HG02943 (cell line): Measurements from ENCODE around the gene COP1.

ENCODE experiments used
- ATAC-seq: cut with Tn5 transposase; IDR thresholded peaks from one replicate; pipeline ENCODE4 v1.9.1; 2021; ENCODE audit warnings: mild to moderate bottlenecking, low read depth, moderate library complexity; ENCODE audit not compliant: unreplicated experiment

COP1 gene

DNA sequence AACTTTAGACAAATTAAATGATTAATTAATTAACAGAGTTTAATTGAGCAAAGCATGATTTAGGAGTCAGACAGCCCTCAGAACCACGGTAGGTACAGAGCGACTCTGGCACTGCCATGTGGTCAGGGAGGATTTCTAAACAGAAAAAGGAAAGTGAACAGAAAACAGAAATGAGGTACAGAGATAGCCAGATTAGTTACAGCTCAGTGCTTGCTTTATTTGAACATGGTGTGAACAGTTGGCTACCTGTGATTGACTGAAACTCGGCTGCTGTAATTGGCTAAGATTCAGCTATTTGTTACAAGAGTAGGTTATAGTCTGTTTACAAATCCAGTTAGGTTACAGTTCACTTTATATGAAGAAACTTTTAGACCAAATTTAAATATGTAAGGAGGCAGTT lies 300.7 kb downstream of the COP1 start:
- no peak for ATAC-seq

DNA sequence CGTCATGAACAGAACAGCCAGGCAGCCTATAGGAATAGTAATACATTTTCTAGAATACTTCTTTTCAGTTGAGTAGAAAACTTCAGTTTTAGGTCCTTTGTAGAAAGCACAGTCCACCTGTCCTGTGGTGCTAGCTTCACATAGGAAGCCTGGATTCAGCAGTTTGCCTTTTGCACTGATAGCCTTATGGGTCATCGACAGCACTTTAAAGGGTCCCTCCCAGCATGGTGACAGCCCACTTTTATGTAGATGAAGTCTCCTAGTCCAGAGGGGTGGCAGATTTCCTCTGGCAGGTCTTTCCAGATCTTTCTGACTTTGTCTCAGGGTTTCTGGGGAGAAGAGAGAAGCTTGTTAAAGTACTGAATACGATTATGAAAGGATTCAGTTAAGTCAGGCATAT lies 302.3 kb downstream of the COP1 start:
- ATAC-seq = no peak

DNA sequence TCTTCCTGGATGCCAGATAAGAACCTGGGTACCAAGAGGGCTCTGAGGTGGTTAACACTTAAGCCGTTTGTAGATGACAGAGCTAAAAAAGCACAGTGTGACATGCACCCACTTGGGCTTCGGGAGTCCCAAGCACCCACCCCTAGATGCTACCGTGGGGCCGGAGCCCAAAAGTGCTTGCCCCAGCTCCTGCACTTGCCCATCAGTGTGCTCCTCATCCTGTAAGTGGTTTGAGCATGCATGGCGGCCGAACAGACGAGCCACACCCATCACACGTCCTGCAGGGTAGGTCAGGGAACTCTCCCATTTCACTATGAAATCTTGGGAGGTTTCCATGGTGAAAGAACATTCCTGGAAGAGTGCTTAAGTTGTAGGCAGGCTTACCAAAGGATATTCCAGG lies 304.8 kb downstream of the COP1 start:
- no peak for ATAC-seq

DNA sequence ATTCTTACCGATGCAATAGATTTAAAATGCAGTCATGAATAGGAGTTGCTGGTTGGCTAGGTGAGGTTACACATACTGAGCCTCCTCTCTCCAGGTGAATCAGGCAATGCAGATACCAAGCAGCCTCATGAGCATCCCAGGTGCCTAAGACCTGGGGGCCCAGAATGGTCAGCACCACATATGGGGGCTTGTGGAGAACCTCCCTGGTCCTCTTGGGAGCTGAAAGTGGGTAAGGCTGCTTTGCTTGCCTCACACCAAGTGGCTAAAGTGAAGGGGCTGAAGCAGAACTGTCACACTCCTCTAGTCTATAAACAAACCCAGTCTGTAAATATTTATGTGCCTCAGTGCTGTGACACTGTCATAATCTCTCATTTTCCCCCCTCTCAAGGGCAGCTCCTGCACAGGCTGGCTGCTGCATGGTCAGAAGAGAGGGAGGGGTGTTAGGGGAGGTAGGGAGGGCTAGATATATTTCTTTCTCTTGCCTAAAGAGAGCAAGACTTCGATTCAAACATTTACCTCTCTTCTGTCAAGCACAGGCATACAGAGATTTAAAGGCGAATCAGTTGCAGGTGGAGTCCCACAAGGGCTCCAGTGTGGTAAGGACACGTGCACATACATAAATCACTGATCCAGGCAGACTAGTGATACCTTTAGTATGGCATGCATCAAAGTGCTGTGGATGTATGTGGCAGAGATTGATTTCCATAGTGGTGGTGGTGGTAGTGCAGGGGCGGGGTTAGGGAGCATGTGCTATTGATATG lies 305.8 kb downstream of the COP1 start:
- no peak for ATAC-seq

DNA sequence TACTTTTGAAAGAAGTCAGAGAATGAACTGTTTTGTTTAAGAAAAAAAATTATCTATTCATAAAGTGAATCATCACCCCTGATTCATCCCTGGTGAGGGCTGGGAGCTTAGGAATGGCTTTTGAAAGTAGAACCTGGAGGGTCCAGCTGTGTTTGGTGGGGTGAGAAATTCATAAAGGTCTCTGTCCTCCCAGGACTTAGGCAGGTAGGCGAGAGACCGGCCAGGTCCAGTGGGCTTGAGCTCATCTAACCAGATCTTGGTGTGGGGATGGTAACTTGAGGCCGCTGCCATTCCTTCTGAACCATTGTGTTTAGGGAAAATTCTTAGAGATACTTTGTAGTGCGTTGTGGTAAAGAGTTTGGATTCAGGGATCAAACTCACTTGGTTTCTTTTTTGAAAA lies 306.9 kb downstream of the COP1 start:
- no peak for ATAC-seq

DNA sequence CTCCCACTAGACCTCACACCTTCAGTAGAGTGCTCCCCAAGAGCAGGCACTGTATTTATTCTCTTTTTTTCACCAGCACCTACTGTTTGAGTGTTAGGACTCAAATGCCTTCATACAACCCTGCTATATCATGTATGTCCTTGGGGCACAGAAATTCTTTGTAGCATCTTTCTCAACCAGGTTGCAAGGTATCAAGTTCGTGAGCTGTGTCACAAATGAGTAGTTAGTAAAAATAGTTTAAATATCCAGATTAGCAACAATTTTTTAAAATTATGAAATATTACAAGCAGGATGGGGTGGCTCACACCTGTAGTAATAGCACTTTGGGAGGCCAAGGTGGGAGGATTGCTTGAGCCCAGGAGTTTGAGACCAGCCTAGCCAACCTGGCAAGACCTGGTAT lies 311.1 kb downstream of the COP1 start:
- no peak for ATAC-seq
